ENCODE data around the gene CXorf38.

Gene CXorf38

GRCh38 chrX:40647307-40648197, at the start of gene CXorf38:
Gene CXorf38 (minus strand): TSS chrX:40647561. CDS start chrX:40647520, 41 bp downstream.
- peak; percentile 83 for DNase-seq

DNA sequence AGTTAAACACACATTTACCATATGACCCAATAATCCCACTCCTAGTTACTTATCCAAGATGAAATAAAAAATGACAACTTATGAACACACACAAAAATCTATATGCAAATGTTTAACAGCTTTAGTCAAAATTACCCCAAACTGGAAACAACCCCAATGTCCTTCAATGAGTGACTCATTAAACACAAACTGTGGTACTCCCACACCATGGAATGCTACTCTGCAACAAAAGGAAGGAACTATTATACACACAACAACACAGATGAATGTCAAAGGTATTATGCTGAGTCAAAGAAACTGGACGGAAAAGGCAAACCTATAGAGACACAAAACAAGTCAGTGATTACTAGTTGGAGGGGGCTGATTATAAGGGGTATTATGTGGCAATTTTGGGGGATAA, 47.4 kb upstream of the CXorf38 start:
- no peak for DNase-seq

GRCh38 chrX:40688929-40689328, 41.6 kb upstream of the CXorf38 start:
- DNase-seq: no peak

GRCh38 chrX:40687169-40687568, 39.8 kb upstream of the CXorf38 start:
- DNase-seq: no peak

GRCh38 chrX:40685362-40685918, 38.1 kb upstream of the CXorf38 start:
- DNase-seq: no peak

GRCh38 chrX:40684092-40684491, 36.7 kb upstream of the CXorf38 start:
- no peak for DNase-seq

DNA sequence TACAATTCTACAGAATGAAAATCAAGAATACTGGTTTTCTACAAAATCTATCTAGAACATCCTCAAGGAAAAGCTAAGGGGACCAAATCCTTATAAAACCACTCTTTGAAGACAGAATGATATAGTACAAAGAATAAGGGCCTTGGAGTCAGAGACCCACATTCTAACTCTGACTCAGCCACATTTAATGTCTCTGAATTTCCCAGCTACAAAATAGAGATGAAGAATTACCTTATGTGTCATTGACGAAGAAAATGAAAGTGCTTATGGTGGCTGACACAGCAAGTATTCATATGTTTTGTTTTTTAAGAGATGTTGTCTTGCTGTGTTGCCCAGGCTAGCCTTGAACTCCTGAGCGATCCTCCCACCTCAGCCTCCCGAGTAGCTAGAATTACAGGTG, 35.9 kb upstream of the CXorf38 start:
- no peak for DNase-seq

GRCh38 chrX:40671126-40671525, 23.8 kb upstream of the CXorf38 start:
- DNase-seq: no peak

DNA sequence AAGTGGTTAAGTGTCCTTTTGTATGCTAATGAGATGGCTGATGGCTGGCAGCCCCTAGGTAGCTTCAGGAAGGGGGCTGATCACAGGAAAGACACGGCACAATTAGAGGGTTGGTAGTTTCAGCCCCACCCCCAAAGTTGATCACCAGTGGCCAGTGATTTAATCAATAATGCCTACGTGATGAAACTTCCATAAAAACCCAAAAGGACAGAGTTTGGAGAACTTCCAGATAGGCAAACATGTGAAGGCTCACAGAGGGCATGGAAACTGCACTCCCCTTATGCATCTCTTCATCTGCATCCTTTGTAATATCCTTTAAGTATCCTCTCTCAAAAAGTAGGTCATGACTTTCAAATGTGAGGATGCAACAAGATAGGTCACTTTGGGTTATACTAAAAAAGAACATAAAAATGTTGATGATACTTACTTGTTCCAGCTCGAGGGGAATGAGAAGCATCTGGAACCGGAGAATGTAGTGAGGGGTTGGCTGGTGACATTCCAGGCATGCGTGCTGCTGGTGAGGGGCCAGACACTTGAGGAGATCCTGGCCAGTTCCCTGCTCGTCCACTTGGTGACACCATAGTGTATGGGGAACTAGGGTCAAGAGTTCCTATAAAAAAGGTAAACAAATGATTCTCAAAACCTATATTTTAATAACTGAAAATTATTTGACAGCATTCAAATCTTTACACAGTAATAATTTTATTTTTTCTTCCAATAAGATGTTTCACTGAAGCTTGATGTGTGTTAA, 16.7 kb upstream of the CXorf38 start:
- no peak for DNase-seq

- no peak for DNase-seq
Measured at GRCh38 chrX:40663078-40663740, 15.8 kb upstream of the CXorf38 start.

DNA sequence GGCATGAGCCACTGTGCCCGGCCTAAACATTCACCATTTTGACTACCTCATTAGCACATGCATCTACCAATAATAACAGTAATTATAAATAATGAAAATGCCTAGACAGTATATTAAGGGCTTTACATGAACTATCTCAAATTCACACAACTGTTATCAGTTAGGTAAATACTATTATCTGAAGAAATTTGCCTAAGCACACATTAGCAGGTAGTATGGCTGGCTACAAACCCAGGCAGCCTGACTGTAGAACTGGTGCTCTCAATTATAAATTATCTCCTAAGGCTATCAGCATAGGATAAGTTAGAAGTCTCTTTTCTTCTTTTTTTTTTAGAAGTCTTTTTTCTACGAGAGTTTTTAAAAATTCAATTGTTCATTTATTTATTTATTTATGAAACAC, 14.1 kb upstream of the CXorf38 start:
- DNase-seq: no peak

- no peak for DNase-seq
Measured at GRCh38 chrX:40660381-40660780, 13.0 kb upstream of the CXorf38 start.

DNA sequence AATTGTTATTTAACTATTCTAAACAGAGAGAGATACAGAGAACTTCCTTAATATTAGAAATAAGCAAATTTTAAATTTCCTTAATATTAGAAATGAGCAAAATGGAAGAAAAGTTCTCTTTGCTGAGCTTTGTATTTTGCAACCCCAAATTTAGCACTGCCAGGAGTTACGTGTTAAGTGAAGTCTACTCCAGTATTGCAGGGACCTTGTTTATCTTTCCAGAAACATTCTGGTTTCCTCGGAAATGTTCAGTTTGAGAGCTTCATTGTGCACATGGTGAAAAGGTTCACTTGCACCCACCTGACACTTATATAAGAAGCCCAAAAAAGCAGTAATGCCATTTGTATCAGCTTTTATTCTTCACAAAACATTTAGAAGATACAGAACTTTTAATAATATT, 6.2 kb upstream of the CXorf38 start:
- DNase-seq: no peak

GRCh38 chrX:40652664-40653063, 5.3 kb upstream of the CXorf38 start:
- DNase-seq: no peak

DNA sequence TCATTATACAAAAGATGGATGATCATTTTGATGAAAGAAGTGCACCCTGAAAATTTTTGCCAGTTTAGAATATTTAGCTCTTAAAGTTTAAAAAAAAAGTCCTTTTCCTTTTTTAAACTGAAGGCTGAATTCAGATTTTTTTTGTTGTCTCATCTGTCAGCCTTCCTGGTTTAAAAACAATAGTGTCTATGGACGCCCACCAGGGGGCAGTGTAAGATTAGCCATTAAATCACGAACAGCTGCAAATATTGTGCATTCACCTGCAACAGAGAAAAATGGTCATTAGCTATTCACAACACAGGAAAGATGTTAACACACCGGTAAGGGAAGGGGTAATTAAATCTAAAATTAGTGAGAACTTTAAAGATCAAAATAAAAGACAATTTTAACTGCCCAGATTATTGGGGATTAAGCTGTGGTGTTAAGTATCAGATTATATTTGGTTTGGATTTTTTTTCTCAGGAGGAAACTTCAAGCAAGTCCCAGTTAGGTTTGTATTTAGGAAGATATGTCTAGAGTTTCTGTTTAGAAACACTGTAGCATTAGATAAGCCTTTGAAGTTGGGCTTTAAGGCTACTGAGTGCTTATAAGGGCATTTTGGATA, 4.4 kb upstream of the CXorf38 start:
- peak; percentile 72 for DNase-seq

DNA sequence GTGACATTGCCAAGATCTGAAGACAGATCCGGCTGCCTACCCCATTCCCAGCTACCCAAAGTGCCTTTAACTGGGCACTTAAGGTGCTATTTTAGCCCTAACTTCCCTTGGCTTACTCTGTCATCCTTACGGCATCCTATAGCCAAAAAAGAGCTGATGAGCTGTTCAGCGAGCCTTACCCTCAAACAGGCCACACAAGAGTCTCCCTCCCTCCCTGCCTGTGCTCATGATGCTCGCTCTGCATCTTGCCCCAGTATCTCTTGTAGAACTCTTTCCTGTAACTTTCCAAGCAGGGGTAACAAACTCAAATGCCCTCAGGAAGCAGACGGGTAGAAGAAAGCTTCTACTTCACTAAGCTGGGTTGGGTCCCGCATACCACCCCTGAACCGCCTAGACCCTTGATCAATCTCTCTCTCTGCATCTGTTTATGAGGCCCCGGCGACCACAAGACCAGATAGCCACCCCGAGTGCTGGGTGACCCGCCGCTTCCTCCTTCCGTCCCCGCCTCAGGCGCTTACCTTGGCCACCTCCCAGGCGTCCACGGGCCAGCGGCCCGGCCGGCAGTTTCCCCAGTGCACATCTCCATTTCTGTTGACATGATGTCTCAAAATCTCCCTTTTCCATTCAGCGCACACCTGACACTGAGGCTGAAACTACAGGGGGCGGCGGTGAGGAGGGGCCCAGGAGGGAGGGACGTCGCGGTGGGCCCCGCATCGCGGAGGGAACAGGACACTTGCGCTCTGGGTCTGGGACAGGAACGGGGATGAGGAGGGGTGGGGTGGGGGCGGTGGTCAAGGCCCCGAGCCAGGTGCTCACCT, 663 bp downstream of the CXorf38 start:
- peak; percentile 44 for DNase-seq

- no peak for DNase-seq
Measured at GRCh38 chrX:40644821-40645358, 2.5 kb downstream of the CXorf38 start.

DNA sequence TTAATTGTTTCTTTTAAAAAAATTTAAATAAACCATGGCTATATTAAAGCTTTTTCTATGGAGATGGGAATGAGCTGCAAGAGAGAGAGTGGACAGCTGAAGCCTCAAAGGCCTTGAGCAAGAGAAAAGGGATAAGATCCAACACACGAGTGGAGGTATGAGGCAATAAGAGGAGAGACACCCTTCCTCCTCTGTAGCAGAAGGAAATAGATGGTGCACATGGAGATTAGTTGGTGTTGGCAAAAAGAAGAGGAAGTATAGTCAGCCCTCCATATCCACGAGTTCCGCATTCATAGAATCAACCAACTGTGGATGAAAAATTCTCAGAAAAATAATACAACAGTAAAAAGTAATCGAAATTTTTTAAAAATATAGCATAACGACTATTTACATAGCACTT, 3.2 kb downstream of the CXorf38 start:
- DNase-seq: no peak

- DNase-seq: no peak
Measured at GRCh38 chrX:40637687-40638086, 9.7 kb downstream of the CXorf38 start.

DNA sequence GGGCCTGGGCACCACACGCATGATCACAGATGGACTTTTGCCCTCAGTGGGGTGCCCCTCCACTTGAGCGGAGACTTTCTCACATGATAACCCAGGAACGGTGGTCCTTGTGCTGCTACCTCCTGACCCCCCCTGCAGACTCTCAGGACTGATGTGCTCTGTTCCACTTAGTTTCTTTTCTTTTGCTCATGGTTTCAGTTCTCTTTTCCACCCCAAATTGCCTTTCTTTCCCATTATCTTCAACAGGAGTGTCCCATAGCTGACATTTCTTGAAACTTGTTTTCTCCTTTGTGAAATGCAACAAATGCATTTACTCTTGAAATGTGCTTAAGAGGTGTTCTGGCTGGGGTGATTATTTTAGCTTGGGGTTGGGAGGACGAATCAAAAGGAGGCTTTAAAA, 15.2 kb downstream of the CXorf38 start:
- no peak for DNase-seq

DNA sequence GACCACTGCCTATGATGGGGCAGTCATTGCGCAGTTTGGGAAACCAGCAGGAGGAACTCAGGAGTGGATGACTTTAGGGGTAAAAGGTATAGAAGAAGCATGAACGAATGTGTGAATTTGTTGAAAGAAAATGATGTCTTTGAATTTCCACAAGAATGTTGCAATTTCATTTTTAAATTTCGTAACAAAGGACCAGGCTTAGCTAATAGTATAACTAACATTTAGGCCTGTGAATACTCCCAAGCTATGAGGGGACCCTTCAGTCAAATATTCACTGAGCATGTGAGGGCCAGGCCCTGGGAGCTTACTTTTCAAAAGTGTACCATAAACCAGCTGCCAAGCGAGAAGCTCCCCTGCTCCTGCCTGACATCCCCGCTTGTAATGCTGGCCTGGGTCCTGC, 18.9 kb downstream of the CXorf38 start:
- DNase-seq: no peak

GRCh38 chrX:40625294-40625693, 22.1 kb downstream of the CXorf38 start:
- DNase-seq: no peak
